ENCODE measurements around the gene SH2D3A. TPM values are rescaled to one million over a fixed set of nuclear protein-coding genes. Genes with fewer than 3 reads are reported as not detected.

SH2D3A gene
- total and polyA plus RNA-seq, 2 of the 4 experiments (the other 2 are of a cell fraction) = under 0.01 to 0.09 TPM

GRCh38 chr19:6754653-6755463 lies 12.4 kb downstream of the SH2D3A start:
- Histone ChIP-seq H3K4me1 (ENCODE audit: control insufficient read depth, insufficient read depth, low read length) (no peaks in the 10 kb centered on the region), H3K9ac (ENCODE audit: low read depth, low read length) (no peak overlapping the region), H4K5ac (ENCODE audit: low read depth, low read length) (no peak overlapping the region), H3K4ac (ENCODE audit: low read depth, low read length) (no peak overlapping the region), H3K23ac (ENCODE audit: low read depth, low read length) (no peak overlapping the region), H3K27me3 (ENCODE audit: control insufficient read depth, insufficient read depth, low read length) (no peaks in the 10 kb centered on the region), H3K56ac (ENCODE audit: extremely low read depth, insufficient read depth, low read length) (no peak overlapping the region), H2BK120ac (ENCODE audit: low read depth, low read length) (no peak overlapping the region), H3K27ac (ENCODE audit: insufficient read depth, low read length) (no peak overlapping the region), H2AK9ac (replicated peaks; ENCODE audit: low read depth, low read length, poor library complexity) (no peak overlapping the region), H2BK5ac (ENCODE audit: low read depth, low read length, poor library complexity, severe bottlenecking) (no peak overlapping the region), H3K18ac (ENCODE audit: low read depth, low read length) (no peak overlapping the region), H3K4me3 (ENCODE audit: insufficient read depth, low read depth, low read length) (no peak overlapping the region), H3K9me1 (ENCODE audit: insufficient read depth, low read length) (no peaks in the 10 kb centered on the region), H3K9me3 (ENCODE audit: control insufficient read depth, insufficient read depth, low read length) (no peaks in the 10 kb centered on the region), H4K91ac (ENCODE audit: insufficient read depth, low read depth, low read length) (no peak overlapping the region), H2BK20ac (ENCODE audit: low read depth, low read length) (no peak overlapping the region), H3K4me2 (ENCODE audit: low read depth, low read length) (no peak overlapping the region), H2AK5ac (ENCODE audit: low read depth, low read length) (no peak overlapping the region), H3K14ac (replicated peaks; ENCODE audit: low read depth, low read length) (no peak overlapping the region), H2AFZ (replicated peaks; ENCODE audit: low read length, poor library complexity) (no peak overlapping the region), H3K36me3 (ENCODE audit: control insufficient read depth, insufficient read depth, low read length) (peaks cover 23% of the 10 kb centered on the region), H4K20me1 (ENCODE audit: insufficient read depth, low read length) (no peaks in the 10 kb centered on the region), H2BK15ac (ENCODE audit: low read depth, low read length) (no peak overlapping the region), H3K79me1 (ENCODE audit: low read depth in 1 of 2, low read length in 2 of 2) (no peaks in the 10 kb centered on the region), H4K8ac (ENCODE audit: low read depth in 2 of 2, low read length in 2 of 2) (no peak overlapping the region)
- ChIA-PET POLR2A (ENCODE audit: unreplicated experiment) (no interaction called here), CTCF (no interaction called here)
- in situ Hi-C loops (cut with MboI; ENCODE audit: low sequenced_read_pairs) (no loop called here), intact Hi-C loops (cut with micrococcal nuclease) (no loop called here), dilution Hi-C loops (cut with HindIII; ENCODE audit: low sequenced_read_pairs, unreplicated experiment) (no loop called here)
- ATAC-seq (ENCODE audit: low read depth) (no peak), DNase-seq (no peak)
- 98% methylated on average over 12 of the region's 23 CpGs; no CpG with 5 or more reads in 1 of the 2 experiments for WGBS, 2 experiments (ENCODE audit: extremely low coverage in 2 of 2, insufficient read length in 1 of 2)
- no TSS peak for BruUV-seq (replicated peaks)
- no peak for TF ChIP-seq SMC3 (IDR thresholded peaks at IDR 0.05; ENCODE audit: low read depth, low read length)

Data from IMR-90 (cell line).